ENCODE results near the gene ARHGAP15. TPM values are rescaled to one million over a fixed set of nuclear protein-coding genes. Genes with fewer than 3 reads are reported as not detected.

Gene ARHGAP15
- 0.34 to 0.51 TPM (median 0.38 TPM) in 3 replicates for total RNA-seq

- no peaks in the 10 kb centered on the region for H3K36me3 Mint-ChIP-seq
- peaks cover under 1% of the 10 kb centered on the region for H3K9me3 Mint-ChIP-seq
Observed at GRCh38 chr2:143128681-143129580, at the start of gene ARHGAP15. ARHGAP15 (plus strand) TSS chr2:143129419.

GRCh38 chr2:143081616-143082015 is 47.6 kb upstream of the ARHGAP15 start:
- no peaks in the 10 kb centered on the region for H3K27me3 Mint-ChIP-seq (ENCODE audit: low read depth)
- H3K27ac Mint-ChIP-seq, result no peak overlapping the region
- no peak for TF ChIP-seq CTCF (IDR thresholded peaks at IDR 0.05; ENCODE audit: unreplicated experiment)
- H3K9me3 Mint-ChIP-seq, result peaks cover 10% of the 10 kb centered on the region
- no peak overlapping the region for H3K4me3 Mint-ChIP-seq
- H3K4me1 Mint-ChIP-seq, result no peaks in the 10 kb centered on the region
- H3K36me3 Mint-ChIP-seq, result no peaks in the 10 kb centered on the region
- no peak for DNase-seq (ENCODE audit: low spot score in 2 of 2, unreplicated experiment in 2 of 2)

More at GRCh38 chr2:143128681-143129580, at the start of gene ARHGAP15:
- no peak for DNase-seq (ENCODE audit: low spot score in 2 of 2, unreplicated experiment in 2 of 2)
- Mint-ChIP-seq H3K4me3 (no peak within 1 kb of the TSS), H3K27ac (no peak within 1 kb of the TSS), H3K4me1 (peaks cover 13% of the 10 kb centered on the region), H3K27me3 (ENCODE audit: low read depth) (peaks cover 3% of the 10 kb centered on the region)
- no peak for TF ChIP-seq CTCF (IDR thresholded peaks at IDR 0.05; ENCODE audit: unreplicated experiment)

- H3K27me3 Mint-ChIP-seq (ENCODE audit: low read depth), result no peaks in the 10 kb centered on the region
- peaks cover 8% of the 10 kb centered on the region for H3K9me3 Mint-ChIP-seq
- TF ChIP-seq CTCF (IDR thresholded peaks at IDR 0.05; ENCODE audit: unreplicated experiment), result no peak
- H3K4me1 Mint-ChIP-seq, result no peaks in the 10 kb centered on the region
- H3K36me3 Mint-ChIP-seq, result no peaks in the 10 kb centered on the region
- no peak overlapping the region for H3K4me3 Mint-ChIP-seq
- H3K27ac Mint-ChIP-seq, result no peak overlapping the region
- no peak for DNase-seq (ENCODE audit: low spot score in 2 of 2, unreplicated experiment in 2 of 2)
Observed at GRCh38 chr2:143083636-143084035, 45.6 kb upstream of the ARHGAP15 start.

GRCh38 chr2:143084462-143084861 is 44.8 kb upstream of the ARHGAP15 start:
- Mint-ChIP-seq H3K4me1 (no peaks in the 10 kb centered on the region), H3K4me3 (no peak overlapping the region), H3K9me3 (peaks cover 8% of the 10 kb centered on the region), H3K27ac (no peak overlapping the region), H3K27me3 (ENCODE audit: low read depth) (no peaks in the 10 kb centered on the region), H3K36me3 (no peaks in the 10 kb centered on the region)
- DNase-seq (ENCODE audit: low spot score in 2 of 2, unreplicated experiment in 2 of 2), result no peak
- TF ChIP-seq CTCF (IDR thresholded peaks at IDR 0.05; ENCODE audit: unreplicated experiment), result no peak

- no peak for DNase-seq (ENCODE audit: low spot score in 2 of 2, unreplicated experiment in 2 of 2)
- H3K27ac Mint-ChIP-seq, result no peak overlapping the region
- no peak overlapping the region for H3K4me3 Mint-ChIP-seq
- no peaks in the 10 kb centered on the region for H3K4me1 Mint-ChIP-seq
- no peaks in the 10 kb centered on the region for H3K36me3 Mint-ChIP-seq
- TF ChIP-seq CTCF (IDR thresholded peaks at IDR 0.05; ENCODE audit: unreplicated experiment), result no peak
- peaks cover 8% of the 10 kb centered on the region for H3K9me3 Mint-ChIP-seq
- no peaks in the 10 kb centered on the region for H3K27me3 Mint-ChIP-seq (ENCODE audit: low read depth)
Observed at GRCh38 chr2:143085125-143085784, 44.0 kb upstream of the ARHGAP15 start.

All from mesothelial cell of epicardium (in vitro differentiated cells).